ENCODE results near the gene SUN3. TPM values are rescaled to one million over a fixed set of nuclear protein-coding genes. Genes with fewer than 3 reads are reported as not detected.

SUN3 gene
- total RNA-seq, 1 donor from 2014 or later = not detected

- no peak for DNase-seq (ENCODE audit: low read depth)
- no peak overlapping the region for H3K4me3 ChIP-seq (ENCODE audit: low read depth, low read length)
- no peak for TF ChIP-seq CTCF (conservative IDR thresholded peaks at IDR 0.05; ENCODE audit: low read depth, low read length)
Measured at GRCh38 chr7:47953822-47954221, 75.1 kb downstream of the SUN3 start.

- DNase-seq (ENCODE audit: low read depth) = no peak
- no peak for TF ChIP-seq CTCF (conservative IDR thresholded peaks at IDR 0.05; ENCODE audit: low read depth, low read length)
- H3K4me3 ChIP-seq (ENCODE audit: low read depth, low read length) = no peak overlapping the region
Measured at GRCh38 chr7:47952224-47952623, 76.7 kb downstream of the SUN3 start.

GRCh38 chr7:47951374-47951773 lies 77.5 kb downstream of the SUN3 start:
- TF ChIP-seq CTCF (conservative IDR thresholded peaks at IDR 0.05; ENCODE audit: low read depth, low read length) = no peak
- H3K4me3 ChIP-seq (ENCODE audit: low read depth, low read length) = no peak overlapping the region
- no peak for DNase-seq (ENCODE audit: low read depth)

- no peak for DNase-seq (ENCODE audit: low read depth)
- no peak overlapping the region for H3K4me3 ChIP-seq (ENCODE audit: low read depth, low read length)
- TF ChIP-seq CTCF (conservative IDR thresholded peaks at IDR 0.05; ENCODE audit: low read depth, low read length) = no peak
Measured at GRCh38 chr7:47950714-47951113, 78.2 kb downstream of the SUN3 start.

- no peak for DNase-seq (ENCODE audit: low read depth)
- no peak overlapping the region for H3K4me3 ChIP-seq (ENCODE audit: low read depth, low read length)
- no peak for TF ChIP-seq CTCF (conservative IDR thresholded peaks at IDR 0.05; ENCODE audit: low read depth, low read length)
Measured at GRCh38 chr7:47949703-47950102, 79.2 kb downstream of the SUN3 start.

- no peak for DNase-seq (ENCODE audit: low read depth)
- H3K4me3 ChIP-seq (ENCODE audit: low read depth, low read length) = no peak within 1 kb of the TSS
- no peak for TF ChIP-seq CTCF (conservative IDR thresholded peaks at IDR 0.05; ENCODE audit: low read depth, low read length)
Measured at GRCh38 chr7:47948141-47948790, 80.6 kb downstream of the SUN3 start, which contains the start of gene PKD1L1. PKD1L1 (minus strand) TSS chr7:47948466; CDS start chr7:47948440, 26 bp downstream.

- H3K4me3 ChIP-seq (ENCODE audit: low read depth, low read length) = no peak overlapping the region
- DNase-seq (ENCODE audit: low read depth) = no peak
- TF ChIP-seq CTCF (conservative IDR thresholded peaks at IDR 0.05; ENCODE audit: low read depth, low read length) = no peak
Measured at GRCh38 chr7:47947355-47947749, 81.6 kb downstream of the SUN3 start.

Measured in epithelial cell of proximal tubule (primary cell).